Hepatic stellate cell (primary cell): ENCODE measurements around the gene PRKCH.

Experiments used
- DNase-seq: peaks from one replicate; pipeline ENCODE4 v3.0.0; 2011; ENCODE audit warnings: low spot score

The PRKCH gene

DNA sequence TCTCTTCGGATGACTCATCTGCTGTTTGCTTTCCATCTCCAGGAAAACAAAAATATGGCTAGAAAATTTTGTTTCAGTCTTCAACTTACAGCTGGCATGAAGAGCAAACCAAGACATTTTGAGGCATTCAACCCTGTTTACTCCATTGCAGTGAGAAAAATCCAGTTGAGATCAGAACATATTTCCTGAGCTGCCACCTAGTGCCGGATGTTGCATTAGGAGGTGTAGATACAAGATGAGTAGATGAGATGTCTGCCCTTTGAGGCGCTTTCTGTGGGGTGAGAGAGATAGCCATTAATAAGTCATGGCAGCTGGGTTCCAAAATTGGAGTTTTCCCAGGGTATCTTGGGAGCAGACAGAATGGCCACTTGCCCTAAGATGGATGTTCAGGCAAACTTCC lies 171.1 kb downstream of the PRKCH start:
- DNase-seq: no peak

- peak; percentile 81 for DNase-seq
Observed at GRCh38 chr14:61493239-61493638, 171.9 kb downstream of the PRKCH start.

DNA sequence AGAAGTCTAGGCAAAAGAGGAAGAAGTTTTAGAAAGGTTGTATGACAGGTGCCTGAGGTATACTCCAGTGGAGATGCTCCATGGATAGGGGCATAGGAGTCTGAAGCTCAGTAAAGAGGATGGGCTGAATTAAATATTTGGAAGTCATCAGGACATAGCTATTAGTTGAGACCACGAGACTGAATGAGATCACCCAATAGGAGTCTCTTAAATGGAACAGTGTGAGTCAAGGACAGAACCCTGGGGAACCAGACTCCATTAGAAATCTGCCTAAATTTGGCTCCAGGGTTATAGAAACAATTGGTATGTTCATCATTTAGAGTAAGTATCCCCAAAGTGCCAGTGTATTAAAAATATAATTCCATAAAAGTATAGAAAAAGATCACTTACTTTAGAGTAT lies 172.6 kb downstream of the PRKCH start:
- no peak for DNase-seq

DNA sequence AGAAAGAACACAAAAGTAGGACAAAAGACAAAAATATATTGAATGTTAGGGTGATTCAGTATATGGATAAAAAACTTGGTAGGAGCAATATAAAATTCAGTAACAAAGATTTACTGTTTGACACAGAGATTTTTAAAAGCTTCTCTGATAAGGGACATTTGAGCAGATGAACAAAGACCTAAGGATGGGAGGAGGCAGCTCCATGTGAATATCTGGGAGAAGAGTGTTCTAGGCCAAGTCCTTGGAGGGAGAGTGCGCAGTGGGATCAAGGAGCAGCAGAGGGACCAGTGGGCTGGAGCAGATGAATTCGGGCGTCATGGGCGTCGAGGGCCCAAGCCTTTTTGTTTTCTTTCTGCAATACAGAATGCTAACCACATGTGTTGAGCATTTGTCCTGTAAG lies 174.4 kb downstream of the PRKCH start:
- DNase-seq: no peak

DNA sequence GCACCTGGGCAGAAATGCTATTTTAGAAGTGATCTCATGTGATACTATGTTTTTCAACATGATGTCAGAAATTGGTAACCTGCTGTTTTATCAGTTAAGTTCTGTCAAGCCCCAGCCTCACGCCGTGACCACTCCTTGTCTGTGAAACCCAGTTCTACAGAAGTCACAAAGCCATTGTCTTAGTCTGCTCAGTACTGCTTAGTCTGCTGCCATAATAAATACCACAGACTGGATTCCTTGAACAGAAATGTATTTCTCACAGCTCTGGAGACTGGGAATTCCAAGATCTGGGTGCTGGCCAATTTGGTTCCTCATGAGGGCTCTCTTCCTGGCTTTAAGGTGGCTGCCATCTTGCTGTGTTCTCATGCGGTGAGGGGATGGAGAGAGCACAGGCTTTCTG lies 176.9 kb downstream of the PRKCH start:
- no peak for DNase-seq

GRCh38 chr14:61498811-61499210 lies 177.4 kb downstream of the PRKCH start:
- DNase-seq: peak; percentile 41

GRCh38 chr14:61499991-61500390 lies 178.6 kb downstream of the PRKCH start:
- no peak for DNase-seq

DNA sequence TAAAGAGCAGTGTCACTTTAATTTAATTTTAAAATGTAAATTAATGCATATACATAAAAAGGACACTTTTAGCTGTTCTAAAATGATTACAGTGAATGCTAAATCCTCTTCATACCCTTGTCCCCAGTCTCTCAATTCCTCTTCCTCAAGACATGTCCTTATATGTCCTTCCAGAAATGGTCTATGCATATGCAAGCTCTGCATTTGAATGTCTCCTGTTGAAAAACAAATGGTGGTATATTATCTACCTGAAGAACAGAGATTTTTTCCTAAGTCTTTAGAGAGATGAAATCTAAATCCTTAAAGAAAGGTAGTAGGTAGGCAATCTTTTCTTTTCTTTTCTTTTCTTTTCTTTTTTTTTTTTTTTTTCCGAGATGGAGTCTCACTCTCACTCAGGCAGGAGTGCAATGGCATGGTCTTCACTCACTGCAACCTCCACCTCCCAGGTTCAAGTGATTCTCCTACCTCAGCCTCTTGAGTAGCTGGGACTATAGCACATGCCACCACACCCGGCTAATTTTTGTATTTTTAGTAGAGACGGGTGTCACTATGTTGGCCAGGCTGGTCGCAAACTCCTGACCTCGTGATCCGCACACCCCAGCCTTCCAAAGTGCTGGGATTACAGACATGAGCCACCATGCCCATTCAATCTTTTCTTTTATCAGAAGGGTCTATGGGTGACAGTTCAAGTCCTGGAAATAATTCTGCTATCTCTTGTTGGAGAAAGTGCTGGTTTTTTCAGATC lies 180.5 kb downstream of the PRKCH start:
- no peak for DNase-seq

- no peak for DNase-seq
Observed at GRCh38 chr14:61502459-61503093, 181.2 kb downstream of the PRKCH start.

DNA sequence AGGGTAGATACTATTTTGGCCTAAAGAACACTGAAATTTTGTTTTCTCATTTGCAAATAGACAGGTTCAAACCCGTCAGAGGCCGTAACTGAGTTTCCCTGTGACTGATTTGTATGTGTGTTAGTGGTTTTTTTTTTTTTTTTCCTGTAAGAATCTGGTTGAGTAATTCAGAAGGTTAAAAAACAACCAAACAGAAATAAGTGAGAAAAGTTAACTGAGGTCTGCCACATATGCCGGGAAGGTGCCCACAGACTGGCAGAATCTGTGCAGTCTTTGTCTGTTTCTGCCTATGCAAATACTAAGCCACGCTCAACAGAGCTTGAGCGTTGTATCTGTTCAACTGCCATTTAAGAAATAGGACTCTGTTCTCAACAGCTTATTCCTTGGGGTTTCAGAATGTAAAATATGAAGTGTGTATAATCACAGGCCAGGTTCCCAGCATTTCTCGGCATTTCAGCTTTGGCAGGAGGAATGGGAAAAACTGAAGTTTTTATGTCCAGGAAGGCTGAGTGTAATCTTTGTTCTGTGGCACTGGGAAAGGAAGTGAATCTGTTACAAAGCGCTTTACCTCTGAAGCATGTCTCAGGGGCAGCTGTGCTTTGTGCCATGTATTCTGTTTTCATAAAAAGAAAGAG lies 181.9 kb downstream of the PRKCH start:
- no peak for DNase-seq

GRCh38 chr14:61504901-61505300 lies 183.5 kb downstream of the PRKCH start:
- DNase-seq: no peak

DNA sequence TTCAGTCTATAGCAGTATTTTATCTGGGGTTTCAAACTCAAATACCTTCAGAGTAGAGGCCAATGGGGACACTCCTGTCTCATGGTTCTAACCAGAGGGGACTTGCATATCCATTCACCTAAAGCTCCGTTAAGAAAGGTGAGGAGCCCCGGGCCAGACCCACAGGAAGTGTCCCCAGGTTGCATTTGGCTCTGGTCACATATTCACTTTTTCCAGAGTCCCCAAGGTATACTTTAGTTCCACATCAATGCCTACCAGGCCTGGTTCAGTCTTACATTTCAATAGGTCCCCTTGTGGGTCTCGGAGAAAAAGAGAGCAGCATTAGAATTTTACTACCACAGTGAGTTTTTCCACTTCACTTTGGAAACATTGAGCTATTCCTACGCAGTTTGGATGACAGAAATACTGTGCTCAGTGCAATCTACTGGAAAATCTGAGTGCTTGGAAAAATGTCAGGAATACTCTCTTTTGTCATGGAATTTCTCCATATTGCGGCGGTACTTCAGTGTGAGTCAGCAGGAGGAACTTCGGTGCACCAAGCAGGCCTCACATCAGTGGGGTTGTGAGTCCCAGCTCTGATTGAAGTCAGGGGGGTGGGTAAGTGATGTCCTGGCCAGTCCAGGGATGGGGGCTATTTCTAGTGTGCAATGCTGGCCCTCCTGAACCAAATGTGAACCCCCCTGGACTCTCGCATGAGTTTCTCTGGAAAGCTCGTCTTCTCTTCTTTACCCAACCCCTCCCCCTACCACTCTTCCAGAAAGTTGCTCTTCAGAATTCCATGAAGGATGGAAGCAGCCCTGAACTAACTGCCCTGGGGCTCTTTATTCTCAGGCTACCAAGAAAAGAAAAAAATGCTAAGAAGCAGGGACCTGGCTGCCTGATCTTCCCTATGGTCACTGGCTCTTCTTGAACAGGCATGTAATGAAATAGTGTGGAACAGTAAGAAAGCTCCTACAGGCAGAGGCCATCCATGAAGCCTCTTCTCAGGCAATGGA lies 184.7 kb downstream of the PRKCH start:
- no peak for DNase-seq

DNA sequence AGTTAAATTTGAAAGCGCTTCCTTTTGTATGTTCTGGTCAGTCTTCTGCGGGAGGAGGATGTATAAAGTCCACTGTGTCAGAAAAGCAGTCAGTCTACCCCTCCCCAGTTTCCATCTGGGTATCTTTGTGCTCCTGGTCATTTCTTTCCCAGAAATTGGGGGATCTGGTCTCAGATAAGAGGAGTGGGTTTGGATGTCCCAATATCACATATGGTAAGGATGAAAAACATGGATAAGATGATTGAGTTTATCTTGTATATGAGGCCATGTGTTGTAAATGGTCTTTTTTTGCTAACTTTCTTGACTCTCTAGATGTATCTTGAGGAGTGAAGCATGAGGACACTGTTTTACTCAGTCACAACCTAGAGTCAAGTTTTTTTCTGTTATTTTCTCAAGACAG lies 187.1 kb downstream of the PRKCH start:
- no peak for DNase-seq

GRCh38 chr14:61510736-61511557 lies 189.6 kb downstream of the PRKCH start:
- no peak for DNase-seq

GRCh38 chr14:61511558-61511948 lies 190.2 kb downstream of the PRKCH start:
- DNase-seq: no peak

DNA sequence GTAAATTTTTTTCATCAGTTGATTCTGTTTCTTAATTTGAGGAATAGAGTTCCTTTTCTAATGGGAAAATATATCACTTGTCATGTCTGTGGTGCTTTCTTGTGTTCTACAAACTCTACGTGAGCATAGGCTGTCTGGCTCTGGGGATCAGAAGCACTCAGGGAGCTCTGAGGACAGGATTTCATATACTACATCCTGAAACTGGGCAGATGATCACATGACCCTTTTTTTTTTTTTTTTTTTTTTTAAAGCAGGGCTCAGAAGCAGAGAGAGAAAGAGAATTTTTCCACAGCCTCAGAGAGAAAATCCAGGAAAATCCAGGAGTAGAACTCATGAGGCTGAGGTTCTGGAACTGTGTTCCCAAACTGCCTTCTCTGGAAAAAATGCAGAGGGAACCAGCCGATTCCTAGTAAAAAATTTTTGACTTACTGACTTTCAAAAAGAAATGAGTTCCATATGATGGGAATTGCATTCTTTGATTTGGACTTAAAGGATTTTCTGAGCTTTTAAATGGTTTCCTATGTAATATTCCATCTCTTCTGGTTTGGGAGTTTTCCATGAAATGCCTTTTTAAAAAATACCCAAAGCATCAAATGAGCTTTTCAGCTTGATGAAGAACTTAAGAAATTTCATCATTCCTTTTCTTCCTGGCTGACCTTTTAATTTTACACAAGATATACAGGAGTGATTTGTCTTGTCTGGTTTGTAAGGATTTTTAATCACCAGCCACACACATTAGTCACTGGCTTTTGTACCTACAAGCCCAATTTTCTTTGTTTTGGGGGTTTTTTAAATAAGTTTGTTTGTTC lies 190.9 kb downstream of the PRKCH start:
- no peak for DNase-seq

- no peak for DNase-seq
Observed at GRCh38 chr14:61513986-61514830, 192.8 kb downstream of the PRKCH start.

DNA sequence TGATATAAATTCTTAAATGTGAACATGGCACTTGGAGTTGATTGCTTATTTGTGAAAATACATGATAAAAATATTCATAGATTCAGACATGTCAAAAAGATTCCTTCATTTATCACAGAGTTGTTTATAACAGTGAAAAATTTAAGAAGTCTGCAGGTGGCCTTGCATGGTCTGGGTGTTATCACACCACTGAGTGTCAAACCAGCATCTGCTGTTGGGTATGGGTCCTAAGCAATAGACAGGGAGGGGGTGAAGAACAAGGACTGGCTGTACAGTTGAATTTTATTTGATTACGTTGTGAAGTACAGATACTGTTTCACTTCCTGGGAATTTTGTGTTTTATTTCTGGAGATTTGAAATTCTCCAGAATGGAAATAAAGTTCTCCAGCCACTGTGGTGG lies 193.5 kb downstream of the PRKCH start:
- no peak for DNase-seq

DNA sequence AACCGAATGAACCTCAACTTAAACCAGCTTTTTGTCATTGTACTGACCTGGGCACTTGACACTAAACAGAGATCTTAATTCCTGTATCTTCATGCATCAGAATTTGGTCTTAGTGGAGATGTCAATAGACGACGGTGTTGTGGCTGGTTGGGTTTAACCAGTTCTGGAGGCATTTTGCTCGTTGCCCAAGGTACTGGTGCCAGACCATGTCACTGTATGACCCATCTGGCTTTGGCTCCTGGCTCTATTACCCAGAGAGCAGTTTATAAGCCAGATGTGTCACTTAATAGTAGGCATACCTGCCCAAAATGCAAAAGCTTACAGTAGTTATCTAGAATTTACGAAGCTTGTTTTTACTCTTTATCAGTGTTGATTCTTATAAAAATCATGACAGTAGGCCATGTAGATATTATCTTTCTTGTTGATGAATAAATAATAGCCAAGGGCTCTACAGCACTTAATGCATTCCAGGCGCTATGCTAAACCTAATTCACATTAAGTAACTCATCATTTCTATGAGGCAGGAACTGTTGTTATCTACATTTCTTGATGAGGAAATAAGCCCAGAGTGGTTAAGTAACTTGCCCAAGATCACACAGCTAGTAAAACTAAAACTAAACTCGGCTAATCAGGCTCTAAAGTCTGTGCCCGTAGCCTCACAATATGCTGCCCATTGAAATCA lies 194.2 kb downstream of the PRKCH start:
- DNase-seq: no peak
